ELR (cell line): ENCODE measurements around the gene GATA3.

Experiments used
- DNase-seq: peaks from one replicate; pipeline ENCODE4 v3.0.0-alpha.2; 2015; ENCODE audit warnings: low read depth

GATA3 gene

GRCh38 chr10:8100366-8100765 is 45.9 kb downstream of the GATA3 start:
- no peak for DNase-seq

GRCh38 chr10:8102708-8103401 is 48.4 kb downstream of the GATA3 start:
- DNase-seq = no peak

GRCh38 chr10:8103543-8103942 is 49.1 kb downstream of the GATA3 start:
- no peak for DNase-seq

GRCh38 chr10:8104005-8104404 is 49.5 kb downstream of the GATA3 start:
- DNase-seq = no peak

GRCh38 chr10:8104721-8105120 is 50.2 kb downstream of the GATA3 start:
- DNase-seq = no peak

- DNase-seq = no peak
These were observed 51.4 kb downstream of the GATA3 start for GRCh38 chr10:8105932-8106331.

- no peak for DNase-seq
These were observed 57.9 kb downstream of the GATA3 start for GRCh38 chr10:8112230-8112905.

- DNase-seq = no peak
These were observed 58.5 kb downstream of the GATA3 start for GRCh38 chr10:8112942-8113442.

GRCh38 chr10:8113616-8114015 is 59.1 kb downstream of the GATA3 start:
- DNase-seq = no peak

GRCh38 chr10:8114741-8115617 is 60.5 kb downstream of the GATA3 start:
- DNase-seq = no peak

- no peak for DNase-seq
These were observed 61.1 kb downstream of the GATA3 start for GRCh38 chr10:8115618-8115980.

GRCh38 chr10:8116474-8116873 is 62.0 kb downstream of the GATA3 start:
- DNase-seq = no peak

- DNase-seq = no peak
These were observed 62.5 kb downstream of the GATA3 start for GRCh38 chr10:8116926-8117493.

GRCh38 chr10:8121201-8121890 is 66.9 kb downstream of the GATA3 start:
- no peak for DNase-seq

GRCh38 chr10:8122611-8123369 is 68.3 kb downstream of the GATA3 start:
- no peak for DNase-seq

GRCh38 chr10:8124436-8124835 is 69.9 kb downstream of the GATA3 start:
- DNase-seq = no peak
